Natural killer cell (primary cell): ENCODE results near the gene TK2. TPM values are rescaled to one million over a fixed set of nuclear protein-coding genes. Genes with fewer than 3 reads are reported as not detected.
A peak's percentile ranks its signal among the peaks of the same experiment; 100 is the strongest.

Experiments used
- ATAC-seq, 3 donors: fragments of 150-1000 bp in 2 of 3; fragments of 200-7000 bp in 1 of 3; cut with Tn5 transposase; 1 replicate in 1 of 3; 2 replicates in 2 of 3; pipeline ENCODE4 v1.10.0; 2021; ENCODE audit warnings: mild to moderate bottlenecking in 2 of 3, moderate library complexity in 2 of 3
- DNase-seq, 2 donors: peaks; one replicate each; pipeline versions ENCODE4 v3.0.0 to v3.0.0-alpha.2; 2013 to 2021; ENCODE audit warnings: mixed read lengths in 1 of 2
- H3K27ac ChIP-seq: one replicate; pipeline ENCODE4 v1.5.1; 2013; ENCODE audit warnings: mild to moderate bottlenecking, low read length
- H3K27me3 ChIP-seq: one replicate; pipeline ENCODE4 v1.6.1; 2013; ENCODE audit warnings: low read length; ENCODE audit not compliant: control insufficient read depth, insufficient read depth
- H3K36me3 ChIP-seq: one replicate; pipeline ENCODE4 v1.6.1; 2013; ENCODE audit warnings: low read length; ENCODE audit not compliant: control insufficient read depth, insufficient read depth
- H3K4me1 ChIP-seq: one replicate; pipeline ENCODE4 v1.6.1; 2013; ENCODE audit warnings: low read length; ENCODE audit not compliant: control insufficient read depth, insufficient read depth
- H3K4me3 ChIP-seq: one replicate; pipeline ENCODE4 v1.5.1; 2013; ENCODE audit warnings: low read length
- H3K9me3 ChIP-seq: one replicate; pipeline ENCODE4 v1.6.1; 2013; ENCODE audit warnings: low read length; ENCODE audit not compliant: control insufficient read depth, insufficient read depth
- H3K27ac Mint-ChIP-seq, 2 donors: one replicate each; pipeline ENCODE4 v1.8.0; 2022; ENCODE audit warnings: mild to moderate bottlenecking in 2 of 2, mixed read lengths in 2 of 2, moderate library complexity in 1 of 2
- H3K27me3 Mint-ChIP-seq, 2 donors: one replicate each; pipeline ENCODE4 v1.8.0; 2022; ENCODE audit warnings: low read depth in 2 of 2, mixed read lengths in 2 of 2
- H3K36me3 Mint-ChIP-seq: one replicate; pipeline ENCODE4 v1.8.0; 2022; ENCODE audit warnings: mixed read lengths
- H3K4me1 Mint-ChIP-seq, 2 donors: one replicate each; pipeline ENCODE4 v1.8.0; 2022; ENCODE audit warnings: mixed read lengths in 2 of 2
- H3K4me3 Mint-ChIP-seq: one replicate; pipeline ENCODE4 v1.8.0; 2022; ENCODE audit warnings: mild to moderate bottlenecking, moderate library complexity, mixed read lengths
- H3K9me3 Mint-ChIP-seq, 2 donors: one replicate each; pipeline ENCODE4 v1.8.0; 2022; ENCODE audit warnings: mixed read lengths in 2 of 2
- CTCF ChIP-seq: fragments of 200-600 bp; IDR thresholded peaks from one replicate; pipeline ENCODE4 v1.8.0; 2022; ENCODE audit warnings: antibody characterized with exemption
- WGBS: methylation state at CpG from one replicate; pipeline ENCODE4 v1.1.7; 2013; ENCODE audit warnings: missing lambda C conversion rate; ENCODE audit not compliant: insufficient coverage; 5-methylcytosine and 5-hydroxymethylcytosine counted together
- intact Hi-C: fragments of 100-400 bp; cut with micrococcal nuclease; formaldehyde crosslinking; loops from one replicate; pipeline ENCODE4 v1.14.2; 2022
- total RNA-seq, 4 donors: library from RNA; stranded (reverse); fragments of 120-200 nt in 1 of 4; gene quantifications; one replicate each; pipeline versions ENCODE4 v1.2.3 to v1.2.4, GENCODE V29; 2013 to 2022

The TK2 gene
- total RNA-seq, 3 donors from 2014 or later (not counting 1 experiment from before 2014, with no cell fraction given) = 18.8 to 25.8 (median 25.1) TPM

- Histone ChIP-seq H3K4me3 (peak within 1 kb of the TSS; percentile 7), H3K9me3 (no peaks in the 10 kb centered on the region), H3K4me1 (peaks cover 12% of the 10 kb centered on the region), H3K27me3 (peaks cover 14% of the 10 kb centered on the region), H3K27ac (no peak within 1 kb of the TSS), H3K36me3 (no peaks in the 10 kb centered on the region)
- Mint-ChIP-seq H3K4me1 (peaks cover 13 to 18% of the 10 kb centered on the region in 2 donors), H3K27ac (peak within 1 kb of the TSS in 1 of 2 donors; percentile 36), H3K27me3 (peaks cover 12 to 30% of the 10 kb centered on the region in 2 donors), H3K36me3 (no peaks in the 10 kb centered on the region), H3K4me3 (peak within 1 kb of the TSS; percentile 81), H3K9me3 (no peaks in the 10 kb centered on the region)
- intact Hi-C loops = no loop called here
- no peak for TF ChIP-seq CTCF
- ATAC-seq = peak in 2 of 3 donors; percentile 34 to 63
- WGBS = 13% methylated on average over 77 of the region's 77 CpGs
- peak in 1 of 2 donors; percentile 44 for DNase-seq
These were observed 29.0 kb upstream of the TK2 start, which contains the start of gene CMTM2 for GRCh38 chr16:66578651-66579531. TSS of gene CMTM2 (plus strand) at chr16:66579463. CDS start at chr16:66579608, 145 bp downstream.

GRCh38 chr16:66576296-66576695 lies 26.4 kb upstream of the TK2 start:
- DNase-seq (no peak), ATAC-seq (no peak)
- H3K27ac Mint-ChIP-seq = no peak overlapping the region
- H3K36me3 Mint-ChIP-seq = no peaks in the 10 kb centered on the region
- Histone ChIP-seq H3K4me3 (no peak overlapping the region), H3K27me3 (peaks cover 14% of the 10 kb centered on the region), H3K9me3 (no peaks in the 10 kb centered on the region), H3K36me3 (no peaks in the 10 kb centered on the region), H3K27ac (no peak overlapping the region), H3K4me1 (peaks cover 26% of the 10 kb centered on the region)
- peaks cover 12 to 30% of the 10 kb centered on the region in 2 donors for H3K27me3 Mint-ChIP-seq
- H3K4me3 Mint-ChIP-seq = no peak overlapping the region
- intact Hi-C loops = no loop called here
- 98% methylated on average over 5 of the region's 5 CpGs for WGBS
- H3K4me1 Mint-ChIP-seq = peaks cover 28% of the 10 kb centered on the region in 2 donors
- H3K9me3 Mint-ChIP-seq = no peaks in the 10 kb centered on the region
- TF ChIP-seq CTCF = no peak

GRCh38 chr16:66575060-66575459 lies 25.1 kb upstream of the TK2 start:
- ATAC-seq (no peak), DNase-seq (no peak)
- intact Hi-C loops = no loop called here
- Histone ChIP-seq H3K9me3 (no peaks in the 10 kb centered on the region), H3K36me3 (peaks cover 3% of the 10 kb centered on the region), H3K4me3 (no peak overlapping the region), H3K27ac (no peak overlapping the region), H3K27me3 (peaks cover 13% of the 10 kb centered on the region), H3K4me1 (peaks cover 26% of the 10 kb centered on the region)
- Mint-ChIP-seq H3K4me1 (peaks cover 28 to 33% of the 10 kb centered on the region in 2 donors), H3K27me3 (peaks cover 12 to 21% of the 10 kb centered on the region in 2 donors), H3K9me3 (no peaks in the 10 kb centered on the region), H3K27ac (no peak overlapping the region), H3K4me3 (no peak overlapping the region), H3K36me3 (no peaks in the 10 kb centered on the region)
- TF ChIP-seq CTCF = no peak
- 100% methylated on average over 3 of the region's 3 CpGs for WGBS
